Activated T-cell treated with anti-CD3 and anti-CD28 coated beads for 4 hours (primary cell): ENCODE measurements around the gene KRTAP12-1.
A peak's percentile ranks its signal among the peaks of the same experiment; 100 is the strongest.

Experiments
- DNase-seq: peaks from one replicate; pipeline ENCODE4 v3.0.0-alpha.2; 2020

Gene KRTAP12-1

GRCh38 chr21:44710756-44711326 is 28.9 kb upstream of the KRTAP12-1 start:
- no peak for DNase-seq

- DNase-seq: no peak
These were observed 28.3 kb upstream of the KRTAP12-1 start for GRCh38 chr21:44710294-44710665.

- peak; percentile 44 for DNase-seq
These were observed 27.7 kb upstream of the KRTAP12-1 start for GRCh38 chr21:44709426-44710293.

GRCh38 chr21:44708866-44709425 is 27.0 kb upstream of the KRTAP12-1 start:
- no peak for DNase-seq

GRCh38 chr21:44708213-44708865 is 26.4 kb upstream of the KRTAP12-1 start:
- DNase-seq: no peak

- no peak for DNase-seq
These were observed 25.0 kb upstream of the KRTAP12-1 start for GRCh38 chr21:44706706-44707581.

GRCh38 chr21:44706026-44706705 is 24.2 kb upstream of the KRTAP12-1 start:
- no peak for DNase-seq

- no peak for DNase-seq
These were observed 22.7 kb upstream of the KRTAP12-1 start for GRCh38 chr21:44704636-44705001.

- DNase-seq: no peak
These were observed 22.0 kb upstream of the KRTAP12-1 start for GRCh38 chr21:44703731-44704635.

GRCh38 chr21:44702973-44703730 is 21.2 kb upstream of the KRTAP12-1 start:
- DNase-seq: no peak

- no peak for DNase-seq
These were observed 20.4 kb upstream of the KRTAP12-1 start for GRCh38 chr21:44702111-44702972.

GRCh38 chr21:44701541-44701940 is 19.6 kb upstream of the KRTAP12-1 start:
- no peak for DNase-seq

- no peak for DNase-seq
These were observed 19.0 kb upstream of the KRTAP12-1 start for GRCh38 chr21:44701023-44701400.

GRCh38 chr21:44700101-44701022 is 18.4 kb upstream of the KRTAP12-1 start:
- no peak for DNase-seq

GRCh38 chr21:44699502-44700001 is 17.6 kb upstream of the KRTAP12-1 start:
- DNase-seq: no peak

- DNase-seq: no peak
These were observed 16.1 kb upstream of the KRTAP12-1 start for GRCh38 chr21:44697811-44698734.
